OCI-LY7 (cell line): Measurements from ENCODE around the gene TMCC2.

Experiments
- CTCF ChIP-seq: fragments of 200-600 bp; sonication (generic); conservative IDR thresholded peaks from 2 replicates; pipeline ENCODE4 v1.5.1; 2014; ENCODE audit warnings: mild to moderate bottlenecking, antibody characterized with exemption, low read length, moderate library complexity, mixed read lengths
- EZH2phosphoT487 ChIP-seq: fragments of 200-600 bp; sonication (generic); IDR thresholded peaks from 2 replicates; pipeline ENCODE4 v1.6.1; 2018; ENCODE audit warnings: low read depth, borderline replicate concordance, mild to moderate bottlenecking, mixed run types, antibody characterized with exemption, low read length, moderate library complexity, mixed read lengths

GRCh38 chr1:205268846-205269680 is 41.3 kb downstream of the TMCC2 start:
- no peak for TF ChIP-seq CTCF
- no peak for TF ChIP-seq EZH2phosphoT487
